Stimulated activated naive B cell treated with anti-CD40 and anti-IgM and Interleukin-4, amounts not matched to agents 10 μg/mL and 1 μg/mL and 100 μg/mL, for 72 hours (primary cell): Measurements from ENCODE around the gene COPS2.
"Not testable (repeated sequence)": the region's sequence is repeated elsewhere in the genome, so short reads cannot be mapped to it uniquely, and the experiment has no call there.

Source experiments
- ATAC-seq, 2 donors: fragments of 150-1000 bp; cut with Tn5 transposase; replicated peaks; 2 replicates each; pipeline ENCODE4 v1.10.0; 2021; ENCODE audit warnings: moderate library complexity in 1 of 2
- DNase-seq: peaks from one replicate; pipeline ENCODE4 v3.0.0; 2021
- H3K27ac Mint-ChIP-seq: one replicate; pipeline ENCODE4 v1.8.0; 2022; ENCODE audit warnings: mild to moderate bottlenecking, mixed read lengths
- H3K27me3 Mint-ChIP-seq, 2 donors: one replicate each; pipeline ENCODE4 v1.8.0; 2022; ENCODE audit warnings: mixed read lengths in 2 of 2
- H3K36me3 Mint-ChIP-seq, 2 donors: one replicate each; pipeline ENCODE4 v1.8.0; 2022; ENCODE audit warnings: mixed read lengths in 2 of 2, mild to moderate bottlenecking in 1 of 2
- H3K4me1 Mint-ChIP-seq, 2 donors: one replicate each; pipeline ENCODE4 v1.8.0; 2022; ENCODE audit warnings: mixed read lengths in 2 of 2, mild to moderate bottlenecking in 1 of 2
- H3K4me3 Mint-ChIP-seq, 2 donors: one replicate each; pipeline ENCODE4 v1.8.0; 2022; ENCODE audit warnings: mild to moderate bottlenecking in 2 of 2, mixed read lengths in 2 of 2, moderate library complexity in 1 of 2
- H3K9me3 Mint-ChIP-seq, 2 donors: one replicate each; pipeline ENCODE4 v1.8.0; 2022; ENCODE audit warnings: mixed read lengths in 2 of 2, mild to moderate bottlenecking in 1 of 2

COPS2 gene

DNA sequence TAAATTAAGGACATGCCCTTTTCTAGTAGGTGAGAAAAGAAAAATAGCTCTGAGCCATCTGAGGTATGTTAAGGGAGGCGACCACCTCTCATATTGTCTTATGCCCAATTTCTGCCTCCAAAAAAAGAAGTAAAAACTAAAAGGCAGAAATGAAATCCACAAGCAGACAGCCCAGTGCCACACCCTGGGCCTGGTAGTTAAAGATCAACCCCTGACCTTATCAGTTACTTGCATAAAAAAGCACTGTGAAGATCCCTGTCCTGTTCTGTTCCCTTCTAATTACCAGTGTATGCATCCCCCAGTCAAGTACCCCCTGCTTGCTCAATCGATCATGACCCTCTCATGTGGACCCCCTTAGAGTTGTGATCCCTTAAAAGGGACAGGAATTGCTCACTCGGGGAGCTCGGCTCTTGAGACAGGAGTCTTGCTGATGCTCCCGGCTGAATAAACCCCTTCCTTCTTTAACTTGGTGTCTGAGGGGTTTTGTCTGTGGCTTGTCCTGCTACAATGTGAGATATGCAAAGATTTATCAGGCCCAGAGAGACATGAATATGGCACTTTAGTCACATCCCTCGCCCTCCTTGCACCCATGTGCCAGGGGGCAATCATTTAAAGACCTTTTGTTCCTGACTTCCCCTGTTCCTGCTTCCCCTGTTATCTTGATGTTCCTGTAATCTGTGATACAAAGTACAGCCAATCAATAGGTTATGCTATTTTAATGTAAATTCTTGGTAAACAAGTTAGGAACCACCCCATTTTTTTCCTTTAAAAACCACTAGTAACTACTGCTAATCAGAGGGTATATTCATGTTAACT is 20.4 kb upstream of the COPS2 start:
- not testable (repeated sequence) for DNase-seq, H3K27me3 Mint-ChIP-seq, H3K27ac Mint-ChIP-seq, H3K9me3 Mint-ChIP-seq, H3K36me3 Mint-ChIP-seq
- Mint-ChIP-seq H3K4me3 (peak overlapping the region; percentile 25 to 53), H3K4me1 (peaks cover 15 to 29% of the 10 kb centered on the region in 2 donors)
- peak in 1 of 2 donors; percentile 48 for ATAC-seq

DNA sequence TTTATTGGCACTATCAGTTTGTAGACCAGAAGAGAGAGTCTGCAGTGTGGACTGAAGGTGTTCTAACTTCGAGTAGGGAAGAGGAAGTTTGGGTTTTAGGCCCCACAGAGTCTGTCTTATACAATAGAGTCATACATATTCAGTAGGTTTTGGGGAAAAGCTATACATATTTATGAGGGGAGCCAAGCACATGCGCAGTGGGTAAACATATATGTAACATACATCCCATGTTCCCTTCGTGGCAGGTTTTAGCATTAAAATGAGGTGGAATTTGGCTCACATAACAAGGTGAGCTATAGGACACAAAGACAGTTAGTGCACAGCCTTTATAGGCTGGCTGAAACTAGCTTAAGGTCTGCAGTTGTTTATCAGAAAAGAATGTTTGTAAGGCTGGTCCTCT is 19.5 kb upstream of the COPS2 start:
- Mint-ChIP-seq H3K36me3 (peaks cover 8% of the 10 kb centered on the region in 2 donors), H3K9me3 (peaks cover 2 to 3% of the 10 kb centered on the region in 2 donors), H3K4me1 (peaks cover 17 to 33% of the 10 kb centered on the region in 2 donors), H3K4me3 (no peak overlapping the region), H3K27ac (no peak overlapping the region), H3K27me3 (no peaks in the 10 kb centered on the region)
- ATAC-seq (no peak), DNase-seq (no peak)

DNA sequence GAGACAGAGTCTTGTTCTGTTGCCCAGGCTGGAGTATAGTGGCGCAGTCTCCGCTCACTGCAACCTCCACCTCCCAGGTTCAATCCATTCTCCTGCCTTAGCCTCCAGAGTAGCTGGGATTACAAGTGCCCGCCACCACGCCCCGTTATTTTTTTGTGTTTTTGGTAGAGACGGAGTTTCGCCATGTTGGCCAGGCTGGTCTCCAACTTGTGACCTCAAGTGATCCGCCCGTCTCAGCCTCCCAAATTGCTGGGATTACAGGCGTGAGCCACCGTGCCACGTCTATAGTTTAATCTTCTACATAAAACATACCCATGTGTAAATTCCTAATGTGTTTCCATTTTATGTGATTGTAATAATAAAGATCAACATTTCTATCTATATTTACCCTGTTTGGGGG is 16.4 kb upstream of the COPS2 start:
- Mint-ChIP-seq H3K4me3 (peak overlapping the region in 1 of 2 donors; percentile 67), H3K4me1 (peaks cover 17 to 33% of the 10 kb centered on the region in 2 donors)

DNA sequence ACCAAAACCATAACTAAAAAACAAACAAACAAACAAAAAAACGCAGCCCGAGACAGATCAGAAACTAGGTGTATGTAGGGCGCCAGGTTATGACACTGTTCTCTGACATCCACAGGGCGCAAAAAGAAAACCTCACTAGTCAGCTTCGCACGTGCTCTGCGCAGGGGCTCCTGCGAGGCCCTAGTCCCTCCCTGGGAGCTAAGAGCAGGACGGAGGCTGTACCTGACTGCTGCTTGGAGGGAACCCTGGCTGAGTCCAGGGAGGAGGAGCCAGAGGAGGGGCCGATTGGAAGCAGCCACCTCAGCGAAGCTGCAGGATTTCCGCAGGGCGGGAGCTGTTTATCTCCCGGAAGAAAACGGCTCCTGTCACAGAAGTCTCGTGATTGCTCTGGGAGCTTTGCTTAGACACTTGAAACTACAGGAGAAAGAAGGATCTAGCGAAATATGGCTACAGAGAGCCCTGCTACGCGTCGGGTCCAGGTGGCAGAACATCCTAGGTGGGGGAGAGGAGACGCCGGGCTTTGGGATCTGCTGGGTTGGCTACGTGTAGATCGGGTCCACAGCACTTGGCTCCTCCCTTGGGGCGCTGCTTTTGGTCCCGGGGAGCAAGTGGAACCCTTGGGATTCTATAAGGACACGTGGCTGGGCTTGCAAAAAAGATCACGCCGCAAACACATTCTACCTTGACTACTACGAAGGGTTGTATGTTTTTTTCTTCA is 14.6 kb upstream of the COPS2 start, which contains the start of gene GALK2:
Gene GALK2, plus strand, starts transcription at position 368 of the 718 bp plus-strand sequence. Its CDS starts 76 bp downstream, at position 444.
- Mint-ChIP-seq H3K9me3 (no peaks in the 10 kb centered on the region), H3K4me3 (peak within 1 kb of the TSS; percentile 86 to 91), H3K4me1 (peaks cover 11 to 22% of the 10 kb centered on the region in 2 donors), H3K27ac (peak within 1 kb of the TSS; percentile 92), H3K27me3 (no peaks in the 10 kb centered on the region), H3K36me3 (peaks cover 0 to 1% of the 10 kb centered on the region in 2 donors)
- ATAC-seq (peak; percentile 94 to 97), DNase-seq (peak; percentile 58)

More for the DNA sequence above, 16.4 kb upstream of the COPS2 start:
- DNase-seq (no peak), ATAC-seq (no peak)
- H3K27me3 Mint-ChIP-seq: no peaks in the 10 kb centered on the region
- no peak overlapping the region for H3K27ac Mint-ChIP-seq
- peaks cover 4% of the 10 kb centered on the region in 2 donors for H3K36me3 Mint-ChIP-seq
- peaks cover 2 to 3% of the 10 kb centered on the region in 2 donors for H3K9me3 Mint-ChIP-seq

DNA sequence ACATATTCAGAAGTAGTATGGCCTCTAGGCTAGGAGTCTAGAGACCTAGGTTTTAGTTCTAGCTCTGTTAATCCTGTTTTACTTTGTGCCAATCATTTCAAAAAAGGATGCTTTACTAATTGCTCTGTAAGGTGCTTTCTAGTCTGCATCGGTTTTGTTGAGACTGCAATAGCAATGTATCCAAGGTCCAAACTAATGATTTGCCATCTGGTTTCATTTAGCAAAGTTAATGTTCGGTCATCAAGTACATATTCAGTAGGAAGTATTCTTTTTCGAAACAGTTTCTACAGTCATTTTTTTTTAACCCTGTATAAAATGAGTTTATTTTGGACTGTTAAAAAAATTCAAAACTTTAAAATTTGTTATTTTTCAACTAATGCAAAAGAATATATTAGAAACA is 12.6 kb upstream of the COPS2 start:
- Mint-ChIP-seq H3K9me3 (no peaks in the 10 kb centered on the region), H3K36me3 (peaks cover 3% of the 10 kb centered on the region in 2 donors), H3K27ac (no peak overlapping the region), H3K27me3 (no peaks in the 10 kb centered on the region), H3K4me3 (no peak overlapping the region), H3K4me1 (peaks cover 7 to 15% of the 10 kb centered on the region in 2 donors)
- ATAC-seq: no peak
- DNase-seq: no peak

DNA sequence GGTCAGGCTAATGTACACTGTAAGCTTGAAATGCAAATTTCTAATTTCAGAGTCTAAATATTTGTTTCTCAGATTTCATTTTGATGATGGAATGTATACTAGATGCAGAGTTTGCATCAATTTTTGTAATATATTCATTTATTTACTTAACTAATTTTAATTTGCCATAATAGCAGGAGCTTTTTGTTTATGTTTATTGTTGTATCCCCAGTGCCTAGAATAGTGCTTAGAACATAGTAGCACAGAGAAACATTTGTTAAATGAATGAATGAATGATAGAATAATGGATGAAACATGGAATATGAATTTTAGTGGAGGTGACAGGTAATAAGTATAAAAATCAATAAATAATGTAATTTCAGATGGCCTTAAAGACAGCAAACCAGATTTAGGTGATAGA is 9.5 kb upstream of the COPS2 start:
- Mint-ChIP-seq H3K9me3 (no peaks in the 10 kb centered on the region), H3K27ac (no peak overlapping the region)

DNA sequence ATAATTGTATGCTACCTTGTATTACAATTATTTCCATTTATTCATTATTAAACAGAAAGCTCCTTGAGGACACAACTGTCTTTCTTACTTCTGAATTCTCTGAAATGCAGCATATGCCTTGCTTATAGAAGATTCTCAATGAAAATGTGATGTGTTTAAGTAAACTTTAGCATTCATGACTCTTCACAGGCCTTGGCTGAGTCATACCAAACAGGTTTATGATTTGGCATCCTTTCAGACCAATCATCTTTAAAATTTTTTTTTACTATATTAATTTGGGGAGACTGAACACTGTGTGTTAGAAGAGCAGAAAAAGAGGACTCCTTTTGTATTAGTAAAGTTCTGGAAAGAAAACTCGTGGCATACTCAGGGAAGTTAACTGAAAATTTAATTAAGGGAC is 8.3 kb upstream of the COPS2 start:
- no peak for ATAC-seq

More for the DNA sequence above, 9.5 kb upstream of the COPS2 start:
- Mint-ChIP-seq H3K27me3 (no peaks in the 10 kb centered on the region), H3K4me1 (no peaks in the 10 kb centered on the region), H3K4me3 (no peak overlapping the region), H3K36me3 (peaks cover 5 to 12% of the 10 kb centered on the region in 2 donors)
- DNase-seq (no peak), ATAC-seq (no peak)

DNA sequence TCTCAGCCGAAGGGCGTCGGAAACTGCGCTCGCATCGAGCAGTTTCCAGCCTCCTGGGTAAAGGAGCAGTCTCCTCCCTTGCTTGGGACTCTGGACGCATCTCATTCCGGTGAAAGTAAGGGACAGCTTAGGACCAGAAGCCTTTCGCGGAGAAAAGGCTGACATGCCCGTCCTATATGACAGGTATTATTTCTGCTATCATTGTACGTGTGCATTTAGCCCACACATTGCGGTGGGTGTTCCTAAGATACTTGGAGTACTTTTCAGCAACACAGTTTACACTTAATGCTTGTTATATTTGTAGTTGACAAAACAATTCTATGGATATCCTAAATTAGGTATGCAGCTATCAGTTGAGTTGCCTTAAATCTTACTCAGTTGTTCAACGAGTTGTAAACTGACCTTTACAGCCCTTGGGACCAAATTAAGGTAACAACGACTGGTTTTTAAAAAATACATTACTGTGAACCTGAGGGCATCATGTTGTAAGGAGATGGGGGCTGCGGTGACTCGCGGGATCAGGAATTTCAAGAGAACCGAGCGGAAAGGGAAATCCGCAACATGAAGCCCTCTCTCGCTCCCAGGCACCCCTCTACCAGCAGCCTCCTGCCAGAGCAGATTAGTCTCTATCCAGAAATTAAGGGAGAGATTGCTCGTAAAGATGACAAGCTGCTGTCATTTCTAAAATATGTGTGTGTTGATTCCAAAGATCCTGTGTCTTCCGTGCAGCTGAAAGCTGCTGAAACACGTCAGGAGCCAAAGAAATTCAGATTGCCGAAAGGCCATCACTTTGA is 632 bp upstream of the COPS2 start:
- ATAC-seq (peak; percentile 22 to 33), DNase-seq (no peak)
- peak overlapping the region; percentile 99 for H3K27ac Mint-ChIP-seq
- H3K9me3 Mint-ChIP-seq: no peaks in the 10 kb centered on the region
- no peaks in the 10 kb centered on the region for H3K27me3 Mint-ChIP-seq
- peaks cover 12 to 31% of the 10 kb centered on the region in 2 donors for H3K4me1 Mint-ChIP-seq
- H3K36me3 Mint-ChIP-seq: peaks cover 2 to 8% of the 10 kb centered on the region in 2 donors
- H3K4me3 Mint-ChIP-seq: peak overlapping the region; percentile 92 to 99

More for the DNA sequence above, 8.3 kb upstream of the COPS2 start:
- Mint-ChIP-seq H3K4me1 (no peaks in the 10 kb centered on the region), H3K27ac (no peak overlapping the region), H3K27me3 (no peaks in the 10 kb centered on the region), H3K36me3 (peaks cover 5 to 12% of the 10 kb centered on the region in 2 donors), H3K9me3 (no peaks in the 10 kb centered on the region), H3K4me3 (no peak overlapping the region)
- no peak for DNase-seq

DNA sequence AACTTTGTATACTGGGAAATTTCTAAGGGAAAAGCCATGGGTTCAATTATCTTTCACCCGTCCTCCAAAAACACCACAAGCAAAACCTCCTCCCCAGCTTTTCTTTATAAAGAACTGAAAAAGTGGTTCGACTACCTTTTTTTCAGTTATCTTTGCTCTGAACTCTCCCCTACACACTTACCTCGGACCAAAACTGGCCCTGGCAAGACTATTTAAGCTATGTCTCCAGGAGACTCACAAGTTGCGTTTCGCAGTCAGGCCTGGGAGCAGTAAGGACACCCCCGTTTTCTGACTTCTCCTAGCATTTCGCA is 645 bp downstream of the COPS2 start:
- peaks cover 5 to 8% of the 10 kb centered on the region in 2 donors for H3K36me3 Mint-ChIP-seq
- no peaks in the 10 kb centered on the region for H3K9me3 Mint-ChIP-seq
- ATAC-seq (no peak), DNase-seq (no peak)
- H3K27me3 Mint-ChIP-seq: no peaks in the 10 kb centered on the region
- peaks cover 14 to 32% of the 10 kb centered on the region in 2 donors for H3K4me1 Mint-ChIP-seq
- H3K27ac Mint-ChIP-seq: peak overlapping the region; percentile 99
- peak overlapping the region; percentile 92 to 99 for H3K4me3 Mint-ChIP-seq

DNA sequence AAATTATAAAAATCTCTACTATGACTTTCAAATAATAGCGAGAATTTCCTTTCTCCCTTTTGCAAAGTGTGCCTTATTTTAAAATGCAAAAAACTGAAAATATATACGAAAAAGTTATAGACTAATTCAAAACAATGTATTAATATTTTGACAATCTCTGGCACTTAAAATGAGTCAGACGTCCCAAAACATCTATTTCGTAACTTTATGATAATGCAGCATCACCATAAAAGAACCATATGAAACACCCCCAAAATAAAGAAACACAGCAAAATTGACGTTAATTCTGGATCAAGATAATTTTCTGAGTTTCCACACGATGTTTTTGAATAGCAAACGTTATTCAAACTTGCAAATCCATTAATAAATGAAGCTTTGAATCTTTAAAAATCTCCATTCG is 1.0 kb downstream of the COPS2 start:
- Mint-ChIP-seq H3K9me3 (no peaks in the 10 kb centered on the region), H3K27ac (peak overlapping the region; percentile 99), H3K4me3 (peak overlapping the region; percentile 92 to 99), H3K36me3 (peaks cover 5 to 8% of the 10 kb centered on the region in 2 donors), H3K27me3 (no peaks in the 10 kb centered on the region), H3K4me1 (peaks cover 14 to 36% of the 10 kb centered on the region in 2 donors)
- DNase-seq (no peak), ATAC-seq (no peak)

DNA sequence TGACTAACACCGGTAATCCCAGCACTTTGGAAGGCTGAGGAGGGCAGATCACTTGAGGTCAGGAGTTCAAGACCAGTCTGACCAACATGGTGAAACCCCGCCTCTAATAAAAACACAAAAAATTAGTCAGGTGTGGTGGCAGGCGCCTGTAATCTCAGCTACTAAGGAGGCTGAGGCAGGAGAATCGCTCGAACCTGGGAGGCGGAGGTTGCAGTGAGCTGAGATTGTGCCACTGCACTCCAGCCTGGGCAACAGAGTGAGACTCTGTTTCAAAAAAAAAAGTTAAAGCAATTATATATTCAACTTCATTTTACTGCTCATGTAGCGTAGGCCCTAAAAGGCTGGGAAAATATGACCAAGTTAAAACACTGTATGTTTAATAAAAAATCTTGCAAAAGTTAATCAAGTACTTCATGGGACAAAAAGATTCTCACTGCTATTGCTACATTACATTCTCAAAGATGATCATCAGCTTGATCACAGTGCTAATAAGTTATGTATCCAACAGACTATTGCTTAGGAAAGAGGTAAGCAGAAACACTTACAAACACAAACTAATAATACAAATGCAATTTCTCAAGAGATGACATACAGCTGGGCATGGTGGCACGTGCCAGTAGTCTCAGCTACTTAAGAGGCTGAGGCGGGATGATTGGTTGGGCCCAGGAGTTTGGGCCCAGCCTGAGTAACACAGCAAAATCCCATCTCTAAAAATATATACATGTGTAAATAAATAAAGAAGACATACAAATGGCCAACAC is 2.7 kb downstream of the COPS2 start:
- peaks cover 14 to 17% of the 10 kb centered on the region in 2 donors for H3K36me3 Mint-ChIP-seq
- ATAC-seq: no peak

DNA sequence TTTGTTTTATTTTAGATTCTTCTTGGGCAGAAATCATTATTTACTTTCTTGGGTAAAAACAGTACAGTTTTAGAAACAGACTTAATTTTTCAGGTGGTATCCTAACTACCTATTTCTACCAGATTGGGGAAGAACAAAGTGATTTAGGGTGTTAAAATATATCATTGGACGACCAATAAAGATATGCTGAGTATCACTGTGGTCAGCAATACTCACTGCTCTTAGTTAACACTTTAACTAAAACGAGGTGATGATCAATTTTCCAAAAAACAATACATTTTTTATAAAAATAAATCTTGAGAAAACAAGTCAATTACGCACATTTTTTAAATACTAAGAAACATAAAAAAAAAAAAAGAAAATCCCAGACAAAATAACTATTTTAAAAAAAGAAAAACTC is 3.6 kb downstream of the COPS2 start:
- H3K27ac Mint-ChIP-seq: no peak overlapping the region
- peaks cover 24 to 54% of the 10 kb centered on the region in 2 donors for H3K4me1 Mint-ChIP-seq
- no peaks in the 10 kb centered on the region for H3K9me3 Mint-ChIP-seq
- H3K4me3 Mint-ChIP-seq: no peak overlapping the region
- no peaks in the 10 kb centered on the region for H3K27me3 Mint-ChIP-seq
- ATAC-seq (no peak), DNase-seq (no peak)
- peaks cover 14 to 17% of the 10 kb centered on the region in 2 donors for H3K36me3 Mint-ChIP-seq

More for the DNA sequence above, 2.7 kb downstream of the COPS2 start:
- Mint-ChIP-seq H3K27me3 (no peaks in the 10 kb centered on the region), H3K4me1 (peaks cover 23 to 49% of the 10 kb centered on the region in 2 donors), H3K27ac (no peak overlapping the region), H3K9me3 (no peaks in the 10 kb centered on the region), H3K4me3 (peak overlapping the region; percentile 29 to 30)
- DNase-seq: no peak

DNA sequence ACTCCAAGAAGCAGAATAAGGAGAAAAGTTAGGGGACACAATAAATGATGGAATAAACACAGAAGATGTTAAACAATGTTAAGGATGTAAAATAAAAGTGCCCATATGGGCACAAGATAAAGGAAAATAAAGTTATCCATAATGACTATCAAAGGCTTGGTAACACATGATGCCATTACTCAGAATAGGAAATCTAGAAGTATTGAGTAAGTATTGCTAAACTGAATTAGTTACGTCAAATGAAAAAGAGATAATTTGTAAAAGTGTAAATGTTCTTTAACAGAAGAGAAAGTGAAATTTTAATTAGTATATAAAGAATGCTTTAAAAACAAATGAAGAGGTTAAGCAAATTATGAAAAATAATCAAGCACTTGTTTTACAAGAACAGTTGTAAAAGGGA is 6.7 kb downstream of the COPS2 start:
- H3K4me3 Mint-ChIP-seq: peak overlapping the region in 1 of 2 donors; percentile 33
- H3K4me1 Mint-ChIP-seq: peaks cover 25 to 54% of the 10 kb centered on the region in 2 donors
- ATAC-seq (no peak), DNase-seq (no peak)
- peaks cover 13 to 15% of the 10 kb centered on the region in 2 donors for H3K36me3 Mint-ChIP-seq
- no peak overlapping the region for H3K27ac Mint-ChIP-seq
- no peaks in the 10 kb centered on the region for H3K27me3 Mint-ChIP-seq
- H3K9me3 Mint-ChIP-seq: no peaks in the 10 kb centered on the region
